Smooth muscle cell (in vitro differentiated cells): ENCODE measurements around the gene LYAR. TPM values are rescaled to one million over a fixed set of nuclear protein-coding genes. Genes with fewer than 3 reads are reported as not detected.

Experiments
- DNase-seq: peaks from one replicate; lab custom pipeline; 2025; ENCODE audit not compliant: unreplicated experiment; lab: John Stamatoyannopoulos, UW
- H2AFZ ChIP-seq: fragments of 200-600 bp; sonication (generic); 2 replicates; pipeline ENCODE4 v1.6.0; 2016; ENCODE audit warnings: antibody characterized with exemption, low read depth, mild to moderate bottlenecking
- H3F3A ChIP-seq: fragments of 200-600 bp; sonication (generic); 2 replicates; pipeline ENCODE4 v1.6.0; 2017; ENCODE audit warnings: antibody characterized with exemption, low read depth
- H3K27ac ChIP-seq: fragments of 200-600 bp; sonication (generic); 2 replicates; pipeline ENCODE4 v1.5.1; 2016; ENCODE audit warnings: low read depth, mild to moderate bottlenecking
- H3K27me3 ChIP-seq: fragments of 200-600 bp; sonication (generic); 2 replicates; pipeline ENCODE4 v1.6.1; 2016; ENCODE audit warnings: low read depth, mild to moderate bottlenecking
- H3K36me3 ChIP-seq: fragments of 200-600 bp; sonication (generic); 2 replicates; pipeline ENCODE4 v1.5.1; 2016; ENCODE audit warnings: low read depth
- H3K4me1 ChIP-seq: fragments of 200-600 bp; sonication (generic); 2 replicates; pipeline ENCODE4 v1.5.1; 2016; ENCODE audit warnings: low read depth
- H3K4me2 ChIP-seq: fragments of 200-600 bp; sonication (generic); 2 replicates; pipeline ENCODE4 v1.6.0; 2016; ENCODE audit warnings: mild to moderate bottlenecking
- H3K4me3 ChIP-seq: fragments of 200-600 bp; sonication (generic); 2 replicates; pipeline ENCODE4 v1.5.1; 2016; ENCODE audit warnings: mild to moderate bottlenecking
- H3K79me2 ChIP-seq: fragments of 200-600 bp; sonication (generic); 2 replicates; pipeline ENCODE4 v1.6.0; 2016; ENCODE audit warnings: low read depth, mild to moderate bottlenecking
- H3K9ac ChIP-seq: fragments of 200-600 bp; sonication (generic); 2 replicates; pipeline ENCODE4 v1.6.0; 2016; ENCODE audit warnings: low read depth
- H3K9me3 ChIP-seq: fragments of 200-600 bp; sonication (generic); replicated peaks from 2 replicates; pipeline ENCODE4 v1.5.1; 2016; ENCODE audit warnings: low read depth
- H4K20me1 ChIP-seq: fragments of 200-600 bp; sonication (generic); 2 replicates; pipeline ENCODE4 v1.6.0; 2016; ENCODE audit warnings: low read depth
- CTCF ChIP-seq: fragments of 200-600 bp; sonication (generic); IDR thresholded peaks from 2 replicates; pipeline ENCODE4 v1.5.1; 2017; ENCODE audit warnings: borderline replicate concordance, mild to moderate bottlenecking, antibody characterized with exemption; ENCODE audit not compliant: insufficient read depth, poor library complexity, severe bottlenecking
- WGBS: methylation state at CpG from one replicate; pipeline ENCODE4 v1.1.7; 2016; ENCODE audit warnings: low lambda C conversion rate; 5-methylcytosine and 5-hydroxymethylcytosine counted together
- polyA plus RNA-seq: library from polyadenylated mRNA; unstranded; fragments of >200 nt; fragmentation: Nextera tagmentation; extraction: Ambion mirVana; gene quantifications from 2 replicates; pipeline ENCODE4 v1.2.1, GENCODE V29; 2016
- total RNA-seq: library from RNA; depleted of rRNA; stranded (reverse); fragments of >200 nt; gene quantifications from 2 replicates; pipeline ENCODE4 v1.2.3, GENCODE V29; 2014

LYAR gene
- total and polyA plus RNA-seq, 2 experiments from 2014 or later, result 8.1 to 12.5 TPM

- H3K9me3 ChIP-seq, result no peaks in the 10 kb centered on the region
- H2AFZ ChIP-seq, result no peak overlapping the region
- H3K79me2 ChIP-seq, result no peaks in the 10 kb centered on the region
- H3K4me2 ChIP-seq, result no peak overlapping the region
- no peaks in the 10 kb centered on the region for H3K27me3 ChIP-seq
- H3K27ac ChIP-seq, result no peak overlapping the region
- H3K9ac ChIP-seq, result no peak overlapping the region
- H3K36me3 ChIP-seq, result no peaks in the 10 kb centered on the region
- TF ChIP-seq CTCF, result peak; percentile 76
- no peaks in the 10 kb centered on the region for H3K4me1 ChIP-seq
- no peak overlapping the region for H3K4me3 ChIP-seq
- 47% methylated on average over 21 of the region's 21 CpGs for WGBS
- DNase-seq, result no peak
- no peaks in the 10 kb centered on the region for H4K20me1 ChIP-seq
- H3F3A ChIP-seq, result no peaks in the 10 kb centered on the region
Observed at GRCh38 chr4:4334798-4335520, 45.0 kb upstream of the LYAR start.

GRCh38 chr4:4333265-4333706 is 43.3 kb upstream of the LYAR start:
- WGBS, result 17% methylated on average over 11 of the region's 11 CpGs
- Histone ChIP-seq H3K4me1 (no peaks in the 10 kb centered on the region), H3K9me3 (no peaks in the 10 kb centered on the region), H3K4me2 (peak overlapping the region; percentile 57), H3K27me3 (no peaks in the 10 kb centered on the region), H2AFZ (no peak overlapping the region), H3F3A (no peaks in the 10 kb centered on the region), H3K27ac (peak overlapping the region; percentile 68), H3K9ac (no peak overlapping the region), H3K79me2 (no peaks in the 10 kb centered on the region), H3K36me3 (no peaks in the 10 kb centered on the region), H4K20me1 (no peaks in the 10 kb centered on the region), H3K4me3 (no peak overlapping the region)
- DNase-seq, result peak; percentile 34
- no peak for TF ChIP-seq CTCF

GRCh38 chr4:4332529-4332928 is 42.6 kb upstream of the LYAR start:
- no peak for TF ChIP-seq CTCF
- Histone ChIP-seq H3F3A (no peaks in the 10 kb centered on the region), H3K79me2 (no peaks in the 10 kb centered on the region), H3K9ac (no peak overlapping the region), H3K4me1 (no peaks in the 10 kb centered on the region), H3K4me3 (no peak overlapping the region), H4K20me1 (no peaks in the 10 kb centered on the region), H3K27ac (peak overlapping the region; percentile 68), H3K27me3 (no peaks in the 10 kb centered on the region), H3K4me2 (no peak overlapping the region), H3K36me3 (no peaks in the 10 kb centered on the region), H2AFZ (no peak overlapping the region), H3K9me3 (no peaks in the 10 kb centered on the region)
- DNase-seq, result no peak
- 92% methylated on average over 3 of the region's 3 CpGs for WGBS

- WGBS, result 90% methylated on average over 5 of the region's 5 CpGs
- H3K4me3 ChIP-seq, result no peak overlapping the region
Observed at GRCh38 chr4:4330794-4331193, 40.8 kb upstream of the LYAR start.

More at GRCh38 chr4:4330794-4331193, 40.8 kb upstream of the LYAR start:
- H3K4me2 ChIP-seq, result no peak overlapping the region
- H4K20me1 ChIP-seq, result no peaks in the 10 kb centered on the region
- no peaks in the 10 kb centered on the region for H3K27me3 ChIP-seq
- no peak overlapping the region for H3K9ac ChIP-seq
- TF ChIP-seq CTCF, result no peak
- H3K9me3 ChIP-seq, result no peaks in the 10 kb centered on the region
- DNase-seq, result no peak
- no peaks in the 10 kb centered on the region for H3K4me1 ChIP-seq
- no peaks in the 10 kb centered on the region for H3K79me2 ChIP-seq
- no peaks in the 10 kb centered on the region for H3F3A ChIP-seq
- no peak overlapping the region for H2AFZ ChIP-seq
- no peak overlapping the region for H3K27ac ChIP-seq
- no peaks in the 10 kb centered on the region for H3K36me3 ChIP-seq
